ENCODE results near the gene ANKRD12. TPM values are rescaled to one million over a fixed set of nuclear protein-coding genes. Genes with fewer than 3 reads are reported as not detected.

The ANKRD12 gene
- total RNA-seq, 1 experiment from 2014 or later: 30.7 TPM

DNA sequence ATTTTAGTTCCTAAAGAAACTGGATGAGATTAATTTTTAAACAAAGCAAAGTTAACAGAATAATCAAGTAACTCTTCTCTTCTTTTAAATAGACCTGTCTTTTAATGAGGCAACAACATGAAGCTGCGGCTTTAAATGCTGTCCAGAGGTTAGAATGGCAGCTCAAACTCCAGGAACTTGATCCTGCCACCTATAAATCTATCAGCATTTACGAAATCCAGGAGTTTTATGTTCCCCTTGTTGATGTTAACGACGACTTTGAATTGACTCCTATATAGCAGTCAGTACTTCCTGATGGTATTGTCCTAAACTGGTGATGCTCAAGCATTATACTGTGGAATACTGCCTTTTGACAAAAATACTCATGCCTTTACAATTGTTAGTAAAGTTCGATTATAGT lies 144.3 kb downstream of the ANKRD12 start:
- DNase-seq (ENCODE audit: low read depth, low spot score) (no peak), ATAC-seq (no peak)
- ChIA-PET CTCF (no interaction called here), POLR2A (no interaction called here)
- Histone ChIP-seq H3K36me3 (ENCODE audit: control insufficient read depth, insufficient read depth, low read length) (no peaks in the 10 kb centered on the region; the same call in none of the 2 replicates), H3K27ac (ENCODE audit: low read length) (no peak overlapping the region), H3K4me1 (ENCODE audit: control insufficient read depth, insufficient read depth, low read length) (no peaks in the 10 kb centered on the region), H3K4me3 (ENCODE audit: low read depth in 2 of 2, low read length in 2 of 2) (no peak overlapping the region), H3K9me3 (ENCODE audit: control insufficient read depth, insufficient read depth, low read depth, low read length) (no peaks in the 10 kb centered on the region), H3K27me3 (ENCODE audit: control insufficient read depth, insufficient read depth, low read length) (no peaks in the 10 kb centered on the region)
- TF ChIP-seq, protein P1, sequence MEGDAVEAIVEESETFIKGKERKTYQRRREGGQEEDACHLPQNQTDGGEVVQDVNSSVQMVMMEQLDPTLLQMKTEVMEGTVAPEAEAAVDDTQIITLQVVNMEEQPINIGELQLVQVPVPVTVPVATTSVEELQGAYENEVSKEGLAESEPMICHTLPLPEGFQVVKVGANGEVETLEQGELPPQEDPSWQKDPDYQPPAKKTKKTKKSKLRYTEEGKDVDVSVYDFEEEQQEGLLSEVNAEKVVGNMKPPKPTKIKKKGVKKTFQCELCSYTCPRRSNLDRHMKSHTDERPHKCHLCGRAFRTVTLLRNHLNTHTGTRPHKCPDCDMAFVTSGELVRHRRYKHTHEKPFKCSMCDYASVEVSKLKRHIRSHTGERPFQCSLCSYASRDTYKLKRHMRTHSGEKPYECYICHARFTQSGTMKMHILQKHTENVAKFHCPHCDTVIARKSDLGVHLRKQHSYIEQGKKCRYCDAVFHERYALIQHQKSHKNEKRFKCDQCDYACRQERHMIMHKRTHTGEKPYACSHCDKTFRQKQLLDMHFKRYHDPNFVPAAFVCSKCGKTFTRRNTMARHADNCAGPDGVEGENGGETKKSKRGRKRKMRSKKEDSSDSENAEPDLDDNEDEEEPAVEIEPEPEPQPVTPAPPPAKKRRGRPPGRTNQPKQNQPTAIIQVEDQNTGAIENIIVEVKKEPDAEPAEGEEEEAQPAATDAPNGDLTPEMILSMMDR (IDR thresholded peaks at IDR 0.05): no peak
- TF ChIP-seq, protein P2, sequence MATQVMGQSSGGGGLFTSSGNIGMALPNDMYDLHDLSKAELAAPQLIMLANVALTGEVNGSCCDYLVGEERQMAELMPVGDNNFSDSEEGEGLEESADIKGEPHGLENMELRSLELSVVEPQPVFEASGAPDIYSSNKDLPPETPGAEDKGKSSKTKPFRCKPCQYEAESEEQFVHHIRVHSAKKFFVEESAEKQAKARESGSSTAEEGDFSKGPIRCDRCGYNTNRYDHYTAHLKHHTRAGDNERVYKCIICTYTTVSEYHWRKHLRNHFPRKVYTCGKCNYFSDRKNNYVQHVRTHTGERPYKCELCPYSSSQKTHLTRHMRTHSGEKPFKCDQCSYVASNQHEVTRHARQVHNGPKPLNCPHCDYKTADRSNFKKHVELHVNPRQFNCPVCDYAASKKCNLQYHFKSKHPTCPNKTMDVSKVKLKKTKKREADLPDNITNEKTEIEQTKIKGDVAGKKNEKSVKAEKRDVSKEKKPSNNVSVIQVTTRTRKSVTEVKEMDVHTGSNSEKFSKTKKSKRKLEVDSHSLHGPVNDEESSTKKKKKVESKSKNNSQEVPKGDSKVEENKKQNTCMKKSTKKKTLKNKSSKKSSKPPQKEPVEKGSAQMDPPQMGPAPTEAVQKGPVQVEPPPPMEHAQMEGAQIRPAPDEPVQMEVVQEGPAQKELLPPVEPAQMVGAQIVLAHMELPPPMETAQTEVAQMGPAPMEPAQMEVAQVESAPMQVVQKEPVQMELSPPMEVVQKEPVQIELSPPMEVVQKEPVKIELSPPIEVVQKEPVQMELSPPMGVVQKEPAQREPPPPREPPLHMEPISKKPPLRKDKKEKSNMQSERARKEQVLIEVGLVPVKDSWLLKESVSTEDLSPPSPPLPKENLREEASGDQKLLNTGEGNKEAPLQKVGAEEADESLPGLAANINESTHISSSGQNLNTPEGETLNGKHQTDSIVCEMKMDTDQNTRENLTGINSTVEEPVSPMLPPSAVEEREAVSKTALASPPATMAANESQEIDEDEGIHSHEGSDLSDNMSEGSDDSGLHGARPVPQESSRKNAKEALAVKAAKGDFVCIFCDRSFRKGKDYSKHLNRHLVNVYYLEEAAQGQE (IDR thresholded peaks at IDR 0.05; ENCODE audit: insufficient read depth in 1 of 2, low read depth in 2 of 2, low read length in 1 of 2): no peak
- no peak for TF ChIP-seq SIN3A (IDR thresholded peaks at IDR 0.05; ENCODE audit: borderline replicate concordance, insufficient read depth, low read depth, low read length)
- intact Hi-C loops (cut with micrococcal nuclease; ENCODE audit: unreplicated experiment) (no loop called here), in situ Hi-C loops (cut with HindIII; ENCODE audit: low pct_unique_long_range_greater_than_20kb, low sequenced_read_pairs) (no loop called here)
- no TSS peak for BruUV-seq (replicated peaks)

DNA sequence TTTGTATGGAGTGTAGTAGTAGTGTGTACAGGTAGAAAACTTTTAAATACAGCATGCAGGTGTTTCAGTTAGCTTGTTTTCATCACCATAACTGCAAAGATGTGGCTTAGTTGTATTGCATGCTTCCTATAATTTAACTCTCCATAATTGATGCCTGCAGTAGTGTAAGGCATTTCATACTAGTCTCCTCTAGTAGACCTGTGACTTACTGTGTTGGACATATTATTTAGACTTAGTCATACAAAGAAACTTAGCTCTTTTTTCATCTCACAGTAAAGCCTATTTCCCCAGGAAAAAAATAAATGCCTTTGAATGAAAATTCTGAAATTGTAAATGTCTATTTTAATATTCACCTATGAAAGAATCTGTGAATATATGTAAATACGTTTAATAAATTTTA lies 145.2 kb downstream of the ANKRD12 start:
- no peaks in the 10 kb centered on the region for H3K9me3 ChIP-seq (ENCODE audit: control insufficient read depth, insufficient read depth, low read depth, low read length)
- ATAC-seq (no peak), DNase-seq (ENCODE audit: low read depth, low spot score) (no peak)
- no peaks in the 10 kb centered on the region for H3K27me3 ChIP-seq (ENCODE audit: control insufficient read depth, insufficient read depth, low read length)
- H3K4me3 ChIP-seq (ENCODE audit: low read depth in 2 of 2, low read length in 2 of 2): no peak overlapping the region
- intact Hi-C loops (cut with micrococcal nuclease; ENCODE audit: unreplicated experiment) (no loop called here), in situ Hi-C loops (cut with HindIII; ENCODE audit: low pct_unique_long_range_greater_than_20kb, low sequenced_read_pairs) (no loop called here)
- no TSS peak for BruUV-seq (replicated peaks)
- H3K36me3 ChIP-seq (ENCODE audit: control insufficient read depth, insufficient read depth, low read length): no peaks in the 10 kb centered on the region; the same call in none of the 2 replicates
- H3K27ac ChIP-seq (ENCODE audit: low read length): no peak overlapping the region
- ChIA-PET POLR2A (no interaction called here), CTCF (no interaction called here)
- no peaks in the 10 kb centered on the region for H3K4me1 ChIP-seq (ENCODE audit: control insufficient read depth, insufficient read depth, low read length)
- TF ChIP-seq POLR2AphosphoS5 (IDR thresholded peaks at IDR 0.05; ENCODE audit: low read depth, low read length) (no peak), SIN3A (IDR thresholded peaks at IDR 0.05; ENCODE audit: borderline replicate concordance, insufficient read depth, low read depth, low read length) (no peak), TCF7L2 (IDR thresholded peaks at IDR 0.05; ENCODE audit: low read depth, low read length) (no peak)
- TF ChIP-seq, protein P2 (IDR thresholded peaks at IDR 0.05; ENCODE audit: insufficient read depth in 1 of 2, low read depth in 2 of 2, low read length in 1 of 2): no peak
- TF ChIP-seq, protein P1 (IDR thresholded peaks at IDR 0.05): no peak
